Measurements from ENCODE around the gene IBSP. TPM values are rescaled to one million over a fixed set of nuclear protein-coding genes. Genes with fewer than 3 reads are reported as not detected.

Gene IBSP
- total and polyA plus RNA-seq, 7 donors = not detected

GRCh38 chr4:87823200-87823599 lies 23.8 kb downstream of the IBSP start:
- no peak for DNase-seq

GRCh38 chr4:87823724-87824123 lies 24.4 kb downstream of the IBSP start:
- DNase-seq = no peak
- WGBS, 2 donors = 42 to 55% methylated on average over 1 of the region's 1 CpG
- Histone ChIP-seq H3K4me1 (no peaks in the 10 kb centered on the region), H3K4me3 (no peak overlapping the region), H3K27ac (no peak overlapping the region), H3K36me3 (no peaks in the 10 kb centered on the region), H3K27me3 (no peaks in the 10 kb centered on the region), H3K9me3 (no peaks in the 10 kb centered on the region)
- intact Hi-C loops (cut with DNase I) = no loop called here
- TF ChIP-seq EP300 (IDR thresholded peaks at IDR 0.05) (no peak), CTCF (IDR thresholded peaks at IDR 0.05) (no peak), POLR2A (IDR thresholded peaks at IDR 0.05) (no peak), POLR2AphosphoS5 (IDR thresholded peaks at IDR 0.05) (no peak)

More at GRCh38 chr4:87823200-87823599, 23.8 kb downstream of the IBSP start:
- TF ChIP-seq POLR2A (IDR thresholded peaks at IDR 0.05) (no peak), POLR2AphosphoS5 (IDR thresholded peaks at IDR 0.05) (no peak), EP300 (IDR thresholded peaks at IDR 0.05) (no peak), CTCF (IDR thresholded peaks at IDR 0.05) (no peak)
- H3K27me3 ChIP-seq = no peaks in the 10 kb centered on the region
- WGBS, 2 donors = 61 to 81% methylated on average over 4 of the region's 4 CpGs
- H3K4me1 ChIP-seq = no peaks in the 10 kb centered on the region
- H3K36me3 ChIP-seq = no peaks in the 10 kb centered on the region
- no peaks in the 10 kb centered on the region for H3K9me3 ChIP-seq
- intact Hi-C loops (cut with DNase I) = no loop called here
- H3K27ac ChIP-seq = no peak overlapping the region
- no peak overlapping the region for H3K4me3 ChIP-seq

GRCh38 chr4:87824352-87824751 lies 25.0 kb downstream of the IBSP start:
- TF ChIP-seq POLR2AphosphoS5 (IDR thresholded peaks at IDR 0.05) = no peak
- no peak for TF ChIP-seq EP300 (IDR thresholded peaks at IDR 0.05)
- no peak for TF ChIP-seq CTCF (IDR thresholded peaks at IDR 0.05)
- TF ChIP-seq POLR2A (IDR thresholded peaks at IDR 0.05) = no peak
- no peak for DNase-seq
- H3K4me3 ChIP-seq = no peak overlapping the region
- H3K9me3 ChIP-seq = no peaks in the 10 kb centered on the region
- 33 to 68% methylated on average over 1 of the region's 1 CpG for WGBS, 2 donors
- H3K4me1 ChIP-seq = no peaks in the 10 kb centered on the region
- H3K27ac ChIP-seq = no peak overlapping the region
- H3K36me3 ChIP-seq = no peaks in the 10 kb centered on the region
- intact Hi-C loops (cut with DNase I) = no loop called here
- no peaks in the 10 kb centered on the region for H3K27me3 ChIP-seq

- 72 to 95% methylated on average over 2 of the region's 2 CpGs for WGBS, 2 donors
- intact Hi-C loops (cut with DNase I) = loop anchor here (10.0 kb wide), 1 partner anchor 368 kb away; no protein-coding TSS in a partner anchor
- no peak for DNase-seq
- no peak within 1 kb of the TSS for H3K4me3 ChIP-seq
- no peaks in the 10 kb centered on the region for H3K27me3 ChIP-seq
- no peaks in the 10 kb centered on the region for H3K36me3 ChIP-seq
- TF ChIP-seq EP300 (IDR thresholded peaks at IDR 0.05) = no peak
- no peak for TF ChIP-seq CTCF (IDR thresholded peaks at IDR 0.05)
- TF ChIP-seq POLR2A (IDR thresholded peaks at IDR 0.05) = no peak
- no peak for TF ChIP-seq POLR2AphosphoS5 (IDR thresholded peaks at IDR 0.05)
- no peaks in the 10 kb centered on the region for H3K4me1 ChIP-seq
- H3K9me3 ChIP-seq = no peaks in the 10 kb centered on the region
- H3K27ac ChIP-seq = no peak within 1 kb of the TSS
Observed at GRCh38 chr4:87832669-87833068, 33.3 kb downstream of the IBSP start, which contains the start of gene MEPE. Gene MEPE, plus strand, starts transcription at chr4:87832969. Its CDS starts 1,746 bp downstream, at chr4:87834715.

- Histone ChIP-seq H3K36me3 (no peaks in the 10 kb centered on the region), H3K9me3 (no peaks in the 10 kb centered on the region), H3K4me3 (no peak overlapping the region), H3K27ac (no peak overlapping the region), H3K27me3 (no peaks in the 10 kb centered on the region), H3K4me1 (peaks cover 0 to 5% (median 0%) of the 10 kb centered on the region in 4 donors)
- no peak for DNase-seq
- intact Hi-C loops (cut with DNase I) = loop anchor here (10.0 kb wide), 1 partner anchor 370 kb away; no protein-coding TSS in a partner anchor
- no peak for TF ChIP-seq POLR2AphosphoS5 (IDR thresholded peaks at IDR 0.05)
- TF ChIP-seq CTCF (IDR thresholded peaks at IDR 0.05) = no peak
- TF ChIP-seq EP300 (IDR thresholded peaks at IDR 0.05) = no peak
- no peak for TF ChIP-seq POLR2A (IDR thresholded peaks at IDR 0.05)
- 48 to 85% methylated on average over 2 of the region's 2 CpGs for WGBS, 2 donors
Observed at GRCh38 chr4:87834401-87834800, 35.0 kb downstream of the IBSP start.

All from sigmoid colon (tissue), 7 donors.